IPS DF 4.7 (cell line): ENCODE results near the gene ERCC6L2.

Experiments
- DNase-seq: peaks from one replicate; pipeline ENCODE4 v3.0.0-alpha.2; 2013; ENCODE audit warnings: low spot score; ENCODE audit errors: extremely low read depth

The ERCC6L2 gene

GRCh38 chr9:95978106-95978505, 102.6 kb downstream of the ERCC6L2 start:
- no peak for DNase-seq

GRCh38 chr9:95979446-95979845, 104.0 kb downstream of the ERCC6L2 start:
- DNase-seq, result no peak

- DNase-seq, result no peak
These were observed 105.0 kb downstream of the ERCC6L2 start for GRCh38 chr9:95980262-95981125.

DNA sequence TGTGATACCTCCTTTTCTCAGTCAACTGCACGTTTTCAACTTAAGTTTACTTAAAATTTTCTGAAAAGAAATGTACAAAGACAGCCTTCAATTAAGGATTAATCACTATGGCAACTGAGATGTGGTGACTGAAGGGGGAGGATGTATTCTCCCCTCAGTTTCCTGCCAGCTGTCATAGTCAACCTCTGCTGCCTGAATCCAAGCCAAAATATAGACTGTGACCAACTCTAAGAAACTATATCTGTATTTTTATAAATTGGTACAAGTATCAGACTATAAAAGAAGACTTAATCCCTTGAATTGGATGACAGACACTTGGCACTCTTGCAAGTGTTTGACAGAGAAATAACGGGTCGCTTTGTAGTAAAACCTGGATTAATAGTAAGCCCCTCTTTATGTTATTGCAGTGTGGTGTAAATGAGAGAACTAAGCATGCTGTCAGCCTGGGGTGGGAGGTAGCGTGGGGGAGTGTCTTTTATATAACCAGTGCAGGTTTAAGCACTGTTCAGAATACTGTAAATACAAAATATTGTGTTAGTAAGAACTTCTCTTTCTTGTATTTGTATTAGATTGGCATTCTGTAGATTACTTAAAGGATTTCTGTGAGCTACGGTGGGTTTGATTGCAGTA, 106.4 kb downstream of the ERCC6L2 start:
- DNase-seq, result no peak

DNA sequence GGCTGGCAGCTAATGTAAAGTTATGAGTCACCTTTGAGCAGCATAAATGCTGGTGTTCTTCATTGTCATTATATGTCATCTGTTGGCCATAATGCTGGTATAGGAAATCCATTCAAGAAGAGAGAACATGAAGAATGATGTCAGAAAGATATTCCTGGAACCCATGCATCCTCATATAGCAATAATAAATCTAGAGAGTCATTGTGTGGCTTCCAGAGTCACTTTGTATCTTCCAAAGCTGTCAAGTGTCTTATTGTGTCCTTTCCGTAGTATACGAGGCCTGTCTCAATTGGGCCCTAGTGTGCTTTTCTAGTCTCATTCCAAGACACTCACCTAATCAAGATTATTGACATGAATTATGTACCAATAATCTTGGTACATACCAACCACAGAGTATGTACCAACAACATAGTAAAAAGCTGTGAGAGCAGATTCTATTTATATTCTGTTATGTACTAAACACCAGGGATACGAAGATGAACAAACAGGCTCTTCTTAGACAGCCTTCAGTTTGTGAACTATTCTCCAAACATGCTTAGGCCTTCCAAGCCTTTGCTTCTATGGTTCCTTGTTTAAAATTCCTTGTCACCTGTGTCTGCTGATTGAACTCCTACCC, 110.1 kb downstream of the ERCC6L2 start:
- DNase-seq, result no peak

GRCh38 chr9:95989297-95989696, 113.8 kb downstream of the ERCC6L2 start:
- DNase-seq, result no peak

- no peak for DNase-seq
These were observed 115.8 kb downstream of the ERCC6L2 start for GRCh38 chr9:95991326-95991725.

GRCh38 chr9:95992536-95992935, 117.0 kb downstream of the ERCC6L2 start:
- DNase-seq, result no peak

GRCh38 chr9:95993337-95993736, 117.8 kb downstream of the ERCC6L2 start:
- DNase-seq, result no peak

GRCh38 chr9:95999390-95999789, 123.9 kb downstream of the ERCC6L2 start:
- no peak for DNase-seq

- DNase-seq, result no peak
These were observed 128.9 kb downstream of the ERCC6L2 start for GRCh38 chr9:96004379-96004778.

- DNase-seq, result no peak
These were observed 130.9 kb downstream of the ERCC6L2 start for GRCh38 chr9:96006296-96006879.

DNA sequence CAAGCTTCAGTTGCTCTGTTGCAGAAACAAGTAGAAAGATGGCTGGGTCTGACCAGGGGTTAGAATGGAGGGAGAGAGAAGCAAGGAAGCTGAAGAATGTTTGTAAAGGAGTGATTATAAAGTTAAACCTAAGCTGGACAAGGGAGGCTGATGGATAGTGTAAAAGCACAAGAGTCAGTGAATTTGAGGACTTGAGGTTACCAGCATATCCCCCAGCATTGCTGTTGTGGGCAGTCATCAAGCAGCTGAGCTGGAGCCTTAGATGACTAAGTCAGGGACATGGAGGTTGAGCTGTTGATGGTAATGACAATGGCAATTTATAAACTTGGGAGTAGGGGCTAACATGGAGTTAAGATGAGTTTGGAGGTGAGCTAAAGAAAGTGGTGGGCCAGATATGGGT, 131.5 kb downstream of the ERCC6L2 start:
- no peak for DNase-seq

- no peak for DNase-seq
These were observed 133.2 kb downstream of the ERCC6L2 start for GRCh38 chr9:96008502-96009222.

- DNase-seq, result no peak
These were observed 133.7 kb downstream of the ERCC6L2 start for GRCh38 chr9:96009223-96009602.

DNA sequence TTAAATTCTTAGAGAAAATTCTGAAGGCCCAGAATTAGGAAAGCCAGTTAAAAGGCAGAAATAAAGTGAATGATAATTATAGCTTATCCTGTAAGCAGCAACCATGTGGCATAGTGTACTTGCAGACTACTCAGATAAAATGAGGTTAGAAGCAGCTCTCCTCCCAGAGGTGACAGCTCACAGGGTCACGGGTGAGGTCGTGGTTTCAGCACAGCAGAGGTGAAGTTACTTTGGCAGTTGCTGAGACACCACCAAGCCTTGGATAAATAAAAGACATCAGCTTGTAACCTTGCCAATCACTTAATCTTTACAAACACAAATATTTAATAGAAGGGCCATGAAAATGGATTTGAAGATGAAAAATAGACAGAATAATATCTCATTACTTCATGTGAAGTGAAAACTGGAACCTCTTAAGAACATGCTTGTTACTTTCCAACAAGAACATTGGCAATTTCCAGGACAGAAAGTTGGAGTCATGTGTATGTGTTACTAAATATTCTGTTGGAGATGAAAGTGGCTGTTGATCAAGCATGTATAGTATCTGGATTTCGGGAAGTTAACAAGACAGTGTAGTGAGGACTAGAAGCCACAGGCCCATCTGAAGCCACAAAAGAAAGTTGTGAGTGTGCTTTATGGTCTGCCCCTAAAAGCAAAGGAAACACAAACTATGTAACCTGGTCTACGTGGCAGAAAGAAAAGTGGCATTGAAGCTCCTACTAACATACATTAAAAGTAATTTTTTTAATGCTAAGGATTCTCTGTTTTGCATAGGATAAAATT, 134.4 kb downstream of the ERCC6L2 start:
- DNase-seq, result no peak

GRCh38 chr9:96014078-96014477, 138.6 kb downstream of the ERCC6L2 start:
- DNase-seq, result no peak

- DNase-seq, result no peak
These were observed 140.6 kb downstream of the ERCC6L2 start for GRCh38 chr9:96015876-96016686.
